ENCODE data around the gene KL. TPM values are rescaled to one million over a fixed set of nuclear protein-coding genes. Genes with fewer than 3 reads are reported as not detected.

Gene KL
- total and polyA plus RNA-seq, 2 experiments from 2014 or later, result 0.03 TPM; not detected in 1

GRCh38 chr13:32968793-32969192 lies 47.4 kb upstream of the KL start:
- no peaks in the 10 kb centered on the region for H3K4me1 Mint-ChIP-seq
- H3K4me2 ChIP-seq, result no peak overlapping the region

More at GRCh38 chr13:32968793-32969192, 47.4 kb upstream of the KL start:
- no peak overlapping the region for H3K4me3 ChIP-seq
- ATAC-seq, result no peak
- peak overlapping the region; percentile 33; the same call in 1 of the 2 replicates for H2AFZ ChIP-seq
- H4K20me1 ChIP-seq (replicated peaks; ENCODE audit: insufficient read depth), result no peaks in the 10 kb centered on the region
- no peaks in the 10 kb centered on the region for H3K36me3 ChIP-seq (ENCODE audit: insufficient read depth)
- TF ChIP-seq ZNF462 (CRISPR knock-in tag; IDR thresholded peaks at IDR 0.05) (no peak), CTCF (conservative IDR thresholded peaks at IDR 0.05; ENCODE audit: low read depth in 2 of 2) (no peak), STAT1 (IDR thresholded peaks at IDR 0.05; ENCODE audit: unreplicated experiment) (no peak), EZH2 (IDR thresholded peaks at IDR 0.05; ENCODE audit: low read depth, unreplicated experiment) (no peak), REST (IDR thresholded peaks at IDR 0.05; ENCODE audit: unreplicated experiment) (no peak), EZH2phosphoT487 (IDR thresholded peaks at IDR 0.05; ENCODE audit: unreplicated experiment) (no peak), CREB1 (CRISPR knock-in tag; IDR thresholded peaks at IDR 0.05; ENCODE audit: low read depth) (no peak)
- H3K4me1 ChIP-seq (ENCODE audit: insufficient read depth), result no peaks in the 10 kb centered on the region
- Mint-ChIP-seq H3K9me3 (no peaks in the 10 kb centered on the region), H3K27me3 (ENCODE audit: insufficient read depth, low read depth, poor library complexity) (no peaks in the 10 kb centered on the region), H3K36me3 (ENCODE audit: low read depth) (no peaks in the 10 kb centered on the region), H3K27ac (no peak overlapping the region), H3K4me3 (no peak overlapping the region)
- DNase-seq (ENCODE audit: low spot score), result no peak
- no peaks in the 10 kb centered on the region for H3K79me2 ChIP-seq (replicated peaks; ENCODE audit: insufficient read depth)
- no peaks in the 10 kb centered on the region for H3K27me3 ChIP-seq (ENCODE audit: insufficient read depth)
- H3K9me2 ChIP-seq (ENCODE audit: insufficient read depth), result no peaks in the 10 kb centered on the region
- H3F3A ChIP-seq (replicated peaks; ENCODE audit: low read depth), result no peaks in the 10 kb centered on the region
- no peak overlapping the region for H3K27ac ChIP-seq (ENCODE audit: low read depth)
